ENCODE data around the gene SEBOX.

SEBOX gene

GRCh38 chr17:28392491-28392890 is 27.5 kb upstream of the SEBOX start:
- DNase-seq = no peak

GRCh38 chr17:28391401-28391800 is 26.4 kb upstream of the SEBOX start:
- DNase-seq = no peak

- no peak for DNase-seq
Observed at GRCh38 chr17:28390984-28391383, 26.0 kb upstream of the SEBOX start.

GRCh38 chr17:28390563-28390962 is 25.6 kb upstream of the SEBOX start:
- no peak for DNase-seq

- DNase-seq = no peak
Observed at GRCh38 chr17:28390141-28390540, 25.1 kb upstream of the SEBOX start.

- DNase-seq = no peak
Observed at GRCh38 chr17:28388106-28388505, 23.1 kb upstream of the SEBOX start.

GRCh38 chr17:28386391-28386790 is 21.4 kb upstream of the SEBOX start:
- DNase-seq = no peak

- no peak for DNase-seq
Observed at GRCh38 chr17:28385406-28385805, 20.4 kb upstream of the SEBOX start.

- DNase-seq = no peak
Observed at GRCh38 chr17:28385037-28385400, 20.0 kb upstream of the SEBOX start.

- peak; percentile 63 for DNase-seq
Observed at GRCh38 chr17:28384281-28385036, 19.5 kb upstream of the SEBOX start.

GRCh38 chr17:28381141-28381825 is 16.3 kb upstream of the SEBOX start:
- DNase-seq = no peak

- no peak for DNase-seq
Observed at GRCh38 chr17:28379814-28380801, 15.1 kb upstream of the SEBOX start.

- DNase-seq = no peak
Observed at GRCh38 chr17:28372945-28373274, 7.9 kb upstream of the SEBOX start.

GRCh38 chr17:28372203-28372944 is 7.4 kb upstream of the SEBOX start:
- no peak for DNase-seq

- peak; percentile 91 for DNase-seq
Observed at GRCh38 chr17:28371245-28372202, 6.5 kb upstream of the SEBOX start, which contains the start of gene SARM1. Gene SARM1, plus strand, starts transcription at chr17:28371694. Its CDS starts 339 bp downstream, at chr17:28372033.

- no peak for DNase-seq
Observed at GRCh38 chr17:28370744-28371103, 5.7 kb upstream of the SEBOX start.

- no peak for DNase-seq
Observed at GRCh38 chr17:28370035-28370743, 5.2 kb upstream of the SEBOX start, which contains the start of gene VTN. Gene VTN, minus strand, starts transcription at chr17:28370307. Its CDS starts 104 bp downstream, at chr17:28370203.

GRCh38 chr17:28369684-28370034 is 4.7 kb upstream of the SEBOX start:
- no peak for DNase-seq

- no peak for DNase-seq
Observed at GRCh38 chr17:28368915-28369683, 4.1 kb upstream of the SEBOX start.

GRCh38 chr17:28368306-28368831 is 3.4 kb upstream of the SEBOX start:
- DNase-seq = no peak

Data from CD4-positive, alpha-beta T cell treated with Interleukin-4 for 4 hours (primary cell).